ENCODE data around the gene OTOP3.
"Not testable (repeated sequence)": the region's sequence is repeated elsewhere in the genome, so short reads cannot be mapped to it uniquely, and the experiment has no call there.

OTOP3 gene

GRCh38 chr17:74962622-74963394 is 27.1 kb downstream of the OTOP3 start:
- DNase-seq, result no peak

GRCh38 chr17:74963656-74964055 is 28.0 kb downstream of the OTOP3 start:
- DNase-seq, result no peak

- no peak for DNase-seq
Observed at GRCh38 chr17:74964246-74964761, 28.6 kb downstream of the OTOP3 start.

GRCh38 chr17:74964988-74965622 is 29.4 kb downstream of the OTOP3 start:
- DNase-seq, result no peak

- DNase-seq, result no peak
Observed at GRCh38 chr17:74968361-74968780, 32.7 kb downstream of the OTOP3 start.

- not testable (repeated sequence) for DNase-seq
Observed at GRCh38 chr17:74969501-74969900, 33.8 kb downstream of the OTOP3 start.

- DNase-seq, result no peak
Observed at GRCh38 chr17:74970395-74970794, 34.7 kb downstream of the OTOP3 start.

- DNase-seq, result no peak
Observed at GRCh38 chr17:74971069-74971841, 35.6 kb downstream of the OTOP3 start.

GRCh38 chr17:74971842-74972106 is 36.1 kb downstream of the OTOP3 start:
- no peak for DNase-seq

GRCh38 chr17:74972107-74972972 is 36.6 kb downstream of the OTOP3 start, which contains the start of gene HID1:
Gene HID1 (minus strand): TSS chr17:74972759. CDS start chr17:74972656, 103 bp downstream.
- no peak for DNase-seq

GRCh38 chr17:74972973-74973328 is 37.3 kb downstream of the OTOP3 start:
- no peak for DNase-seq

- no peak for DNase-seq
Observed at GRCh38 chr17:74975943-74976342, 40.2 kb downstream of the OTOP3 start.

GRCh38 chr17:74977802-74978201 is 42.1 kb downstream of the OTOP3 start:
- no peak for DNase-seq

- no peak for DNase-seq
Observed at GRCh38 chr17:74978240-74978639, 42.5 kb downstream of the OTOP3 start.

- DNase-seq, result no peak
Observed at GRCh38 chr17:74979408-74980146, 43.9 kb downstream of the OTOP3 start.

- no peak for DNase-seq
Observed at GRCh38 chr17:74981318-74981978, 45.8 kb downstream of the OTOP3 start.

GRCh38 chr17:74981979-74982662 is 46.4 kb downstream of the OTOP3 start:
- peak; percentile 62 for DNase-seq

GRCh38 chr17:74982663-74983313 is 47.1 kb downstream of the OTOP3 start:
- DNase-seq, result not testable (repeated sequence)

GRCh38 chr17:74986206-74986576 is 50.5 kb downstream of the OTOP3 start:
- DNase-seq, result no peak

- peak; percentile 94 for DNase-seq
Observed at GRCh38 chr17:74987418-74987908, 51.8 kb downstream of the OTOP3 start, which contains the start of gene CDR2L. Gene CDR2L (plus strand): TSS chr17:74987632. CDS start chr17:74988044, 412 bp downstream.

Measured in fibroblast of skin of scalp (primary cell).